ENCODE data around the gene AGRN. TPM values are rescaled to one million over a fixed set of nuclear protein-coding genes. Genes with fewer than 3 reads are reported as not detected.
"Not testable (repeated sequence)": the region's sequence is repeated elsewhere in the genome, so short reads cannot be mapped to it uniquely, and the experiment has no call there.

Gene AGRN
- total and polyA plus RNA-seq, 9 donors: 2.7 to 138 (median 14.3) TPM

GRCh38 chr1:1025730-1026129 is 5.8 kb downstream of the AGRN start:
- no peaks in the 10 kb centered on the region for H3K4me1 ChIP-seq (ENCODE audit: insufficient read depth)
- no peak overlapping the region for H3K4me3 ChIP-seq
- H3K27ac ChIP-seq: no peak overlapping the region
- DNase-seq: no peak
- 80 to 84% (median 83%) methylated on average over 10 of the region's 10 CpGs for WGBS, 3 donors
- no peaks in the 10 kb centered on the region for H3K9me3 ChIP-seq
- no peaks in the 10 kb centered on the region for H3K36me3 ChIP-seq
- TF ChIP-seq CTCF (IDR thresholded peaks at IDR 0.05): no peak
- TF ChIP-seq EP300 (IDR thresholded peaks at IDR 0.05): no peak
- no peak for TF ChIP-seq POLR2A (IDR thresholded peaks at IDR 0.05)
- intact Hi-C loops (cut with DNase I): loop anchor here in 1 of 4 donors (10.0 kb wide), 1 partner anchor 209 kb away; the partner anchor contains the start of genes B3GALT6 and SDF4
- no peaks in the 10 kb centered on the region for H3K27me3 ChIP-seq

- no peak for DNase-seq
- no peaks in the 10 kb centered on the region for H3K27me3 ChIP-seq
- H3K27ac ChIP-seq: no peak overlapping the region
- H3K36me3 ChIP-seq: no peaks in the 10 kb centered on the region
- intact Hi-C loops (cut with DNase I): loop anchor here in 1 of 4 donors (10.0 kb wide), 1 partner anchor 208 kb away; the partner anchor contains the start of genes B3GALT6 and SDF4
- 37 to 53% (median 42%) methylated on average over 20 to 21 of the region's 21 CpGs for WGBS, 3 donors
- TF ChIP-seq EP300 (IDR thresholded peaks at IDR 0.05) (no peak), CTCF (IDR thresholded peaks at IDR 0.05) (no peak), POLR2A (IDR thresholded peaks at IDR 0.05) (no peak)
- no peaks in the 10 kb centered on the region for H3K9me3 ChIP-seq
- H3K4me1 ChIP-seq (ENCODE audit: insufficient read depth): no peaks in the 10 kb centered on the region
- H3K4me3 ChIP-seq: no peak overlapping the region
Measured at GRCh38 chr1:1026599-1027413, 6.9 kb downstream of the AGRN start.

GRCh38 chr1:1027791-1028190 is 7.9 kb downstream of the AGRN start:
- no peaks in the 10 kb centered on the region for H3K27me3 ChIP-seq
- no peaks in the 10 kb centered on the region for H3K36me3 ChIP-seq
- no peak for DNase-seq
- no peaks in the 10 kb centered on the region for H3K4me1 ChIP-seq (ENCODE audit: insufficient read depth)
- 38 to 63% (median 61%) methylated on average over 17 of the region's 17 CpGs for WGBS, 3 donors
- no peak for TF ChIP-seq CTCF (IDR thresholded peaks at IDR 0.05)
- TF ChIP-seq EP300 (IDR thresholded peaks at IDR 0.05): no peak
- TF ChIP-seq POLR2A (IDR thresholded peaks at IDR 0.05): no peak
- intact Hi-C loops (cut with DNase I): loop anchor here in 1 of 4 donors (10.0 kb wide), 1 partner anchor 207 kb away; the partner anchor contains the start of genes B3GALT6 and SDF4
- H3K9me3 ChIP-seq: no peaks in the 10 kb centered on the region
- H3K27ac ChIP-seq: no peak overlapping the region
- H3K4me3 ChIP-seq: no peak overlapping the region

GRCh38 chr1:1030867-1031658 is 11.1 kb downstream of the AGRN start:
- H3K36me3 ChIP-seq; H3K9me3 ChIP-seq; H3K27me3 ChIP-seq; DNase-seq; H3K27ac ChIP-seq; intact Hi-C loops (cut with DNase I); H3K4me3 ChIP-seq; H3K4me1 ChIP-seq (ENCODE audit: insufficient read depth): not testable (repeated sequence)
- WGBS, 3 donors: 74 to 91% (median 84%) methylated on average over 5 to 7 of the region's 7 CpGs

All from ovary (tissue), 9 donors.